Activated CD8-positive, alpha-beta T cell treated with anti-CD3 and anti-CD28 coated beads for 36 hours (primary cell): ENCODE results near the gene ZBTB9. TPM values are rescaled to one million over a fixed set of nuclear protein-coding genes. Genes with fewer than 3 reads are reported as not detected.

Experiments used
- ATAC-seq: fragments of 200-7000 bp; cut with Tn5 transposase; one replicate; pipeline ENCODE4 v1.10.0; 2021; ENCODE audit warnings: mild to moderate bottlenecking, moderate library complexity
- CTCF ChIA-PET: fragments of 350-600 bp; sonication (Branson Sonifier 250); formaldehyde crosslinking; loops from one replicate; lab custom pipeline; 2021; ENCODE audit warnings: antibody characterized with exemption; lab: Charles Lee
- POLR2A ChIA-PET: fragments of 350-600 bp; sonication (Branson Sonifier 250); formaldehyde crosslinking; loops from one replicate; lab custom pipeline; 2021; ENCODE audit warnings: antibody characterized with exemption; lab: Charles Lee
- DNase-seq: peaks from one replicate; pipeline ENCODE4 v3.0.0-alpha.2; 2020
- H3K27ac Mint-ChIP-seq: one replicate; pipeline ENCODE4 v1.8.0; 2021; ENCODE audit warnings: mild to moderate bottlenecking, mixed read lengths
- H3K27me3 Mint-ChIP-seq: one replicate; pipeline ENCODE4 v1.8.0; 2021; ENCODE audit warnings: mixed read lengths
- H3K36me3 Mint-ChIP-seq: one replicate; pipeline ENCODE4 v1.8.0; 2021; ENCODE audit warnings: low read depth, mixed read lengths
- H3K4me1 Mint-ChIP-seq: one replicate; pipeline ENCODE4 v1.8.0; 2021; ENCODE audit warnings: low read depth, mixed read lengths
- H3K4me3 Mint-ChIP-seq: one replicate; pipeline ENCODE4 v1.8.0; 2021; ENCODE audit warnings: mild to moderate bottlenecking, moderate library complexity, mixed read lengths
- H3K9me3 Mint-ChIP-seq: one replicate; pipeline ENCODE4 v1.8.0; 2021; ENCODE audit warnings: mixed read lengths
- intact Hi-C: fragments of 100-400 bp; cut with micrococcal nuclease; formaldehyde crosslinking; loops from one replicate; pipeline ENCODE4 v1.10.0; 2022
- total RNA-seq, 2 experiments: library from RNA; stranded (reverse); gene quantifications; one replicate each; pipeline ENCODE4 v1.2.3, GENCODE V29; 2021
- TF ChIP-seq, protein P1 (sequence below): fragments of 200-600 bp; IDR thresholded peaks from one replicate; pipeline ENCODE4 v1.8.0; 2022; ENCODE audit warnings: antibody characterized with exemption, mild to moderate bottlenecking

ZBTB9 gene
- total RNA-seq, 2 experiments from 2014 or later, result 7.8 to 8.7 TPM

DNA sequence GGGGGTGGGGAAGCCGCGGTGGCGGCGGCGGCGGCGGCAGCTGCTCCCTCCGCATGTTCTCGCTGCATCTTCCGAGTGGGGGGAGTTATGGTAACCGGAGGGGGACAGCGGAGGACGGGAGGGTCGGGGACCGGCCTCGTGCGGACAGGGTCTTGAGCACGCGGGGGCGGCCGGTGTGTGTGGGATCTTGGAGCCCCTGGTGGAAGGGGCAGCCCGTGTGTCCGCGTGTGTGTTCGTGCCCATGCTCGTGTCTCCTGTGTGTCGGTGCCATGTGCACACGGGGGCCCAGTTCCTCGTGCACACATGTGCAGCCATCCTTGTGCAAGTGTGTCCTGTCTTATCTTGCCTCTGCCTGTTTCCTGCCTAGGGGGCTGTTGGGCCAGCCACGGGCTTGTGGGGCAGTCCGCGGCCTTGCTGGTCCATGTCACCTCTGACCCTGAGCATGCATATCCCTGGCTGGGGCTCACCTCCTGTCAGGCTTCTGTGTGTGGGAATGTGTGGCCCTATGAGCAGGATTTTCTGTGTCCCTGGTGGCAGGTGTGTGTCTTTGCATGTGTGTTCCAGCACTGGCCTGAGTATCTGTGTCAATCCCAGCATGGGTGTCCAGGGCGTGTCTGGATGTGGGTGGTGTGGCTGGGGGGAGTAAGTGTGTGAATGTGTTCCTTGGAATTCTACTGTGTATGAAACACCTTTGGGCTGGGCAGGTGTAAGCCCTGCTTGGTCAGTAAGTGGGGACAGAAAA, 26.0 kb upstream of the ZBTB9 start:
- DNase-seq (peak; percentile 54), ATAC-seq (no peak)
- H3K4me1 Mint-ChIP-seq, result peaks cover 71% of the 10 kb centered on the region
- H3K9me3 Mint-ChIP-seq, result no peaks in the 10 kb centered on the region
- peak overlapping the region; percentile 88 for H3K4me3 Mint-ChIP-seq
- TF ChIP-seq, protein P1, sequence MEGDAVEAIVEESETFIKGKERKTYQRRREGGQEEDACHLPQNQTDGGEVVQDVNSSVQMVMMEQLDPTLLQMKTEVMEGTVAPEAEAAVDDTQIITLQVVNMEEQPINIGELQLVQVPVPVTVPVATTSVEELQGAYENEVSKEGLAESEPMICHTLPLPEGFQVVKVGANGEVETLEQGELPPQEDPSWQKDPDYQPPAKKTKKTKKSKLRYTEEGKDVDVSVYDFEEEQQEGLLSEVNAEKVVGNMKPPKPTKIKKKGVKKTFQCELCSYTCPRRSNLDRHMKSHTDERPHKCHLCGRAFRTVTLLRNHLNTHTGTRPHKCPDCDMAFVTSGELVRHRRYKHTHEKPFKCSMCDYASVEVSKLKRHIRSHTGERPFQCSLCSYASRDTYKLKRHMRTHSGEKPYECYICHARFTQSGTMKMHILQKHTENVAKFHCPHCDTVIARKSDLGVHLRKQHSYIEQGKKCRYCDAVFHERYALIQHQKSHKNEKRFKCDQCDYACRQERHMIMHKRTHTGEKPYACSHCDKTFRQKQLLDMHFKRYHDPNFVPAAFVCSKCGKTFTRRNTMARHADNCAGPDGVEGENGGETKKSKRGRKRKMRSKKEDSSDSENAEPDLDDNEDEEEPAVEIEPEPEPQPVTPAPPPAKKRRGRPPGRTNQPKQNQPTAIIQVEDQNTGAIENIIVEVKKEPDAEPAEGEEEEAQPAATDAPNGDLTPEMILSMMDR, result peak; percentile 76
- intact Hi-C loops, result loop anchor here (5.0 to 10.0 kb wide), 2 partner anchors 36 to 146 kb away; partner anchors contain the start of gene KIFC1
- H3K36me3 Mint-ChIP-seq, result peaks cover 27% of the 10 kb centered on the region
- H3K27ac Mint-ChIP-seq, result peak overlapping the region; percentile 91
- ChIA-PET POLR2A (interaction anchor here (1.0 to 3.4 kb wide), 8 partner anchors 10 to 151 kb away, joined by 3 to 46 read pairs (median 4); partner anchors contain the start of genes B3GALT4, CUTA, SYNGAP1 and WDR46), CTCF (interaction anchor here (0.6 to 1.1 kb wide), 6 partner anchors 10 to 157 kb away, joined by 3 to 5 read pairs (median 4); partner anchors contain the start of genes CUTA, RPS18 and VPS52)
- H3K27me3 Mint-ChIP-seq, result no peaks in the 10 kb centered on the region

DNA sequence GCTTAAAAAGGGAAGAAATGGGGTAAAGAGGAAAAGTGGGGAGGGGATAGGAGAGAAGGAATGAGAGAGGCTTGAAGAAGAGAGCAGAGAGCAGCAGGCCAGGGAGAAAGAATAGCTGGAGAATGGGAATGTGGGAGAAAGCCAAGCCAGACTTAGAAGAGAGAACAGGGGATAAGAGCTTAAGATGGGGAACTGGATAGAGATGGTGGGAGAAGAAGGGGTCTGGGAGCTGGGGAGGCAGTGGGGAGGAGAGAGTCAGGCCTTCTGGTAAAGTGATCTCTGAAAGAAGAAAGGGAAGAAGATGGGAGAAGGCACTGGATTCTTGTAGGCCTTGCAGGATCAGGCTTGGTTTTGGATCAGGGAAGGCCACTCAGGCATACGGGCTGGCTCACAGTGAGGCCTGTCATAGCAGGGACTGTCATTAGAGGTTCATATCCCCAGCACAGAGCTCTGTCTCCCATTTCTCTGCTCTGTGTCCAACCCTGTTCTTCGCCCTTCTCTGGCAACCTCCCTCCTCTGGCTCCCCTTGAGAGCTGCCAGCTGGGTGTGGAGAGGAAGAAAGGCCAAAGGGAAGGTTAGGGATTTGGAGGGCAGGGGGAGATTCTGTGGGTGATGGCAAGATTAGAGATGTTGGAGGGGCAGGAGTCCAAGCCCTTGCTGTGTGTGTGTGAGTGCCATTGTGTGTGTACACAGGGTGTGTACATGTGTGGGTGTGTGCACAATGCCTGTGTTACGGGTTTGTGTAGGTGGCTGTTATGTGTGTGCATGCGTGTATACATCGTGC, 25.2 kb upstream of the ZBTB9 start:
- intact Hi-C loops, result loop anchor here (5.0 to 10.0 kb wide), 2 partner anchors 37 to 146 kb away; partner anchors contain the start of gene KIFC1
- DNase-seq (no peak), ATAC-seq (no peak)
- Mint-ChIP-seq H3K36me3 (peaks cover 22% of the 10 kb centered on the region), H3K27me3 (no peaks in the 10 kb centered on the region), H3K27ac (peak overlapping the region; percentile 91), H3K4me3 (peak overlapping the region; percentile 88), H3K9me3 (no peaks in the 10 kb centered on the region), H3K4me1 (peaks cover 69% of the 10 kb centered on the region)
- ChIA-PET POLR2A (interaction anchor here (0.5 to 3.4 kb wide), 11 partner anchors 9 to 152 kb away, joined by 3 to 46 read pairs (median 3); partner anchors contain the start of genes B3GALT4, CUTA, SYNGAP1 and WDR46), CTCF (interaction anchor here (0.6 to 1.9 kb wide), 7 partner anchors 11 to 158 kb away, joined by 3 to 5 read pairs (median 4); partner anchors contain the start of genes CUTA, RPS18 and VPS52)
- TF ChIP-seq, protein P1, result no peak

DNA sequence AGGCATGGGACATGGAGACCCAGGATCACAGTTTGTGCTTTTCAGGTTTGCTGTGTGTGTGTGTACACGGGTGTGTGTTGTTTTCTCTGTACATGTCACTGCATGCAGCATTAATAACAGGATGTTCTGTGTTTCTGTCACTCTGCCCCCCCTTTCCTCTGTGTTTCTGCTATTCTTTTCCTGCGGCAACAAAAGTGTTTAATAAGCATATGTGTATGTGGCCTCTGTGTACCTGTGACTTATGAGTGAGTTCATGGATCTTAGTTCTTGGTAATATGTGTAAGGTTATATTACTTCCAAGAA, 24.7 kb upstream of the ZBTB9 start:
- ATAC-seq, result no peak

DNA sequence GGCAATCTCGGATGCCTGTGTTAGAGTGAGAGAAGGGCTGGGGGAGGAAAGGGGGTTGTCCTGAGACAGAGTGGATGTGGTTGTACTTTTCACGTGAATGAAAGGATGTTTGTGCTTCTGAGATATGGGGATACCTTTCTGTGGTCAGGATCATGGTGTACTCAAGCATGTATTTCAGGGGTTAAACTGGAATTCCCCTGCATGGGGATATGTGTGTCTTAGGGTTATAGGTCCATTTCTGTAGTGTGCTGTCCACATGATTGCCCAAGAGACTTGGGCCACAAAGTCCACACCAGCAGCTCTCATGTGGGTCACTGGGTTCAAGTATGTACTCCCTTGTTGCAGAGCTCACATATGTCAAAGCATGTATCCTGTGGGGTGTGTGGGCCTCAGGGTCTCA, 24.0 kb upstream of the ZBTB9 start:
- DNase-seq (no peak), ATAC-seq (no peak)
- Mint-ChIP-seq H3K27me3 (no peaks in the 10 kb centered on the region), H3K36me3 (peaks cover 15% of the 10 kb centered on the region), H3K4me3 (peak overlapping the region; percentile 88), H3K9me3 (no peaks in the 10 kb centered on the region), H3K4me1 (peaks cover 60% of the 10 kb centered on the region), H3K27ac (peak overlapping the region; percentile 91)
- ChIA-PET POLR2A (interaction anchor here (1.0 to 3.4 kb wide), 10 partner anchors 8 to 159 kb away, joined by 3 to 46 read pairs (median 5); partner anchors contain the start of genes B3GALT4, CUTA, PFDN6 and RPS18), CTCF (interaction anchor here (0.8 to 2.1 kb wide), 9 partner anchors 8 to 159 kb away, joined by 3 to 11 read pairs (median 4); partner anchors contain the start of genes VPS52 and ZBTB9)
- intact Hi-C loops, result no loop called here
- TF ChIP-seq, protein P1, result no peak

More for the DNA sequence above, 24.7 kb upstream of the ZBTB9 start:
- ChIA-PET POLR2A (interaction anchor here (0.6 to 3.4 kb wide), 7 partner anchors 12 to 153 kb away, joined by 3 to 46 read pairs (median 4); partner anchors contain the start of genes B3GALT4, CUTA, SYNGAP1 and WDR46), CTCF (interaction anchor here (1.6 to 2.1 kb wide), 3 partner anchors 11 to 149 kb away, joined by 4 to 11 read pairs (median 5); no protein-coding TSS in a partner anchor)
- TF ChIP-seq, protein P1, result no peak
- Mint-ChIP-seq H3K36me3 (peaks cover 17% of the 10 kb centered on the region), H3K27me3 (no peaks in the 10 kb centered on the region), H3K4me1 (peaks cover 64% of the 10 kb centered on the region), H3K27ac (peak overlapping the region; percentile 91), H3K9me3 (no peaks in the 10 kb centered on the region), H3K4me3 (peak overlapping the region; percentile 88)
- peak; percentile 28 for DNase-seq
- intact Hi-C loops, result loop anchor here (5.0 to 10.0 kb wide), 2 partner anchors 37 to 145 kb away; partner anchors contain the start of gene KIFC1
